ENCODE results near the gene AQP1. TPM values are rescaled to one million over a fixed set of nuclear protein-coding genes. Genes with fewer than 3 reads are reported as not detected.

AQP1 gene
- total RNA-seq, 1 experiment from 2014 or later = 0.15 TPM

- H3K27ac Mint-ChIP-seq = no peak overlapping the region; a peak in 1 of 7 replicates
- H4K20me1 ChIP-seq (ENCODE audit: control insufficient read depth, insufficient read depth, insufficient read length) = no peaks in the 10 kb centered on the region
- TF ChIP-seq CTCF (conservative IDR thresholded peaks at IDR 0.05) = no peak
- no peak overlapping the region for H2BK120ac ChIP-seq (ENCODE audit: low read depth, low read length, poor library complexity, severe bottlenecking)
- no peak overlapping the region for H3K27ac ChIP-seq (ENCODE audit: insufficient read length, low read depth, low read length)
- no peaks in the 10 kb centered on the region for H3K9me3 ChIP-seq (ENCODE audit: control insufficient read depth, low read depth, low read length)
- no peak overlapping the region for H3K18ac ChIP-seq (ENCODE audit: insufficient read length, low read depth, low read length)
- H3K4me1 Mint-ChIP-seq = peaks cover 11 to 43% of the 10 kb centered on the region in 2 experiments
- H3K36me3 Mint-ChIP-seq (ENCODE audit: insufficient read depth in 1 of 3, low read depth in 3 of 3) = no peaks in the 10 kb centered on the region
- H2AK5ac ChIP-seq (ENCODE audit: insufficient read length, low read length) = no peak overlapping the region
- H3K27me3 ChIP-seq (ENCODE audit: insufficient read depth, low read length) = no peaks in the 10 kb centered on the region
- H3K9ac ChIP-seq (ENCODE audit: extremely low read depth, insufficient read length, low read length) = no peak overlapping the region
- H4K8ac ChIP-seq (replicated peaks; ENCODE audit: insufficient read length, low read depth, low read length) = no peak overlapping the region
- no peak overlapping the region for H4K91ac ChIP-seq (ENCODE audit: insufficient read length, low read depth, low read length)
- H3K23ac ChIP-seq (ENCODE audit: insufficient read length, low read depth, low read length) = no peak overlapping the region
- no peak overlapping the region for H2BK5ac ChIP-seq (ENCODE audit: insufficient read length, low read length)
- no peak overlapping the region for H2AFZ ChIP-seq (ENCODE audit: low read length)
- no peak overlapping the region for H3K4me2 ChIP-seq (ENCODE audit: insufficient read depth, insufficient read length, low read length)
- no peaks in the 10 kb centered on the region for H3K4me1 ChIP-seq (ENCODE audit: insufficient read depth, low read length)
- no peak overlapping the region for H3T11ph ChIP-seq (ENCODE audit: low read length)
- H4K5ac ChIP-seq (ENCODE audit: insufficient read length, low read depth, low read length) = no peak overlapping the region
- H3K4me3 Mint-ChIP-seq = no peak overlapping the region
- no peak overlapping the region; the same call in 1 of the 2 replicates for H3K14ac ChIP-seq (ENCODE audit: insufficient read depth, low read length)
- H3K79me1 ChIP-seq (ENCODE audit: insufficient read depth, low read depth, low read length, poor library complexity, severe bottlenecking) = no peaks in the 10 kb centered on the region
- no peaks in the 10 kb centered on the region for H3K23me2 ChIP-seq (ENCODE audit: insufficient read length, low read depth, low read length, poor library complexity, severe bottlenecking)
- no peak overlapping the region for H2BK15ac ChIP-seq (ENCODE audit: low read depth, low read length)
- H3K56ac ChIP-seq (ENCODE audit: insufficient read length, low read depth, low read length) = no peak overlapping the region
- H3K4ac ChIP-seq (ENCODE audit: low read depth, low read length) = no peak overlapping the region
- no peak overlapping the region for H2BK20ac ChIP-seq (ENCODE audit: low read depth, low read length, poor library complexity, severe bottlenecking)
- H3K79me2 ChIP-seq (ENCODE audit: insufficient read depth, low read length) = no peaks in the 10 kb centered on the region
- DNase-seq = no peak
- H2BK12ac ChIP-seq (ENCODE audit: insufficient read length, low read depth, low read length) = no peak overlapping the region
- H3K9me3 Mint-ChIP-seq = no peaks in the 10 kb centered on the region
- peaks cover 2% of the 10 kb centered on the region for H3K27me3 Mint-ChIP-seq (ENCODE audit: low read depth)
- WGBS (ENCODE audit: extremely low coverage, insufficient read length, low lambda C conversion rate) = no CpG with 5 or more reads among the region's 16 CpGs
Measured at GRCh38 chr7:30913821-30914515, 2.3 kb downstream of the AQP1 start.

All from H9 (cell line).